Measurements from ENCODE around the gene ZNF407.
"Not testable (repeated sequence)": the region's sequence is repeated elsewhere in the genome, so short reads cannot be mapped to it uniquely, and the experiment has no call there.

ZNF407 gene

GRCh38 chr18:75100832-75101630 is 503.4 kb downstream of the ZNF407 start:
- no peaks in the 10 kb centered on the region for H3K9me3 ChIP-seq (ENCODE audit: control insufficient read depth, low read length)
- H3K4me1 ChIP-seq: no peaks in the 10 kb centered on the region
- no peak for TF ChIP-seq CTCF (IDR thresholded peaks at IDR 0.05)
- no peak overlapping the region for H2AFZ ChIP-seq
- H3K79me2 ChIP-seq: no peaks in the 10 kb centered on the region
- no peaks in the 10 kb centered on the region for H3K36me3 ChIP-seq (ENCODE audit: control insufficient read depth, insufficient read depth, low read length)
- H3K4me2 ChIP-seq (ENCODE audit: low read length): no peak overlapping the region
- H3K4me3 ChIP-seq (ENCODE audit: low read depth, low read length): no peak overlapping the region
- H3K27me3 ChIP-seq (ENCODE audit: control insufficient read depth, insufficient read depth, low read length): no peaks in the 10 kb centered on the region
- H3K27ac ChIP-seq: no peak overlapping the region
- H3K9ac ChIP-seq: no peak overlapping the region

GRCh38 chr18:75101916-75102315 is 504.2 kb downstream of the ZNF407 start:
- H3K79me2 ChIP-seq: no peaks in the 10 kb centered on the region
- H3K9me3 ChIP-seq (ENCODE audit: control insufficient read depth, low read length): no peaks in the 10 kb centered on the region
- H3K9ac ChIP-seq: no peak overlapping the region
- TF ChIP-seq CTCF (IDR thresholded peaks at IDR 0.05): no peak
- no peaks in the 10 kb centered on the region for H3K36me3 ChIP-seq (ENCODE audit: control insufficient read depth, insufficient read depth, low read length)
- no peak overlapping the region for H3K27ac ChIP-seq
- no peak overlapping the region for H2AFZ ChIP-seq
- no peaks in the 10 kb centered on the region for H3K27me3 ChIP-seq (ENCODE audit: control insufficient read depth, insufficient read depth, low read length)
- H3K4me3 ChIP-seq (ENCODE audit: low read depth, low read length): no peak overlapping the region
- no peaks in the 10 kb centered on the region for H3K4me1 ChIP-seq
- no peak overlapping the region for H3K4me2 ChIP-seq (ENCODE audit: low read length)

GRCh38 chr18:75104029-75104428 is 506.4 kb downstream of the ZNF407 start:
- not testable (repeated sequence) for H3K27ac ChIP-seq; H3K4me1 ChIP-seq; H3K9me3 ChIP-seq (ENCODE audit: control insufficient read depth, low read length); H3K4me2 ChIP-seq (ENCODE audit: low read length); H3K4me3 ChIP-seq (ENCODE audit: low read depth, low read length); H2AFZ ChIP-seq; H3K27me3 ChIP-seq (ENCODE audit: control insufficient read depth, insufficient read depth, low read length); H3K9ac ChIP-seq; H3K79me2 ChIP-seq; H3K36me3 ChIP-seq (ENCODE audit: control insufficient read depth, insufficient read depth, low read length)

GRCh38 chr18:75104483-75104882 is 506.8 kb downstream of the ZNF407 start:
- H3K4me3 ChIP-seq (ENCODE audit: low read depth, low read length): no peak overlapping the region
- no peak overlapping the region for H3K4me2 ChIP-seq (ENCODE audit: low read length)
- H3K27me3 ChIP-seq (ENCODE audit: control insufficient read depth, insufficient read depth, low read length): no peaks in the 10 kb centered on the region
- H3K9ac ChIP-seq: no peak overlapping the region
- H2AFZ ChIP-seq: no peak overlapping the region
- no peaks in the 10 kb centered on the region for H3K9me3 ChIP-seq (ENCODE audit: control insufficient read depth, low read length)
- no peak overlapping the region for H3K27ac ChIP-seq
- no peaks in the 10 kb centered on the region for H3K4me1 ChIP-seq
- no peak for TF ChIP-seq CTCF (IDR thresholded peaks at IDR 0.05)
- no peaks in the 10 kb centered on the region for H3K79me2 ChIP-seq
- H3K36me3 ChIP-seq (ENCODE audit: control insufficient read depth, insufficient read depth, low read length): no peaks in the 10 kb centered on the region

GRCh38 chr18:75105551-75106254 is 508.0 kb downstream of the ZNF407 start:
- no peak overlapping the region for H3K27ac ChIP-seq
- H3K27me3 ChIP-seq (ENCODE audit: control insufficient read depth, insufficient read depth, low read length): no peaks in the 10 kb centered on the region
- H3K79me2 ChIP-seq: no peaks in the 10 kb centered on the region
- no peak overlapping the region for H2AFZ ChIP-seq
- no peak overlapping the region for H3K4me3 ChIP-seq (ENCODE audit: low read depth, low read length)
- no peak overlapping the region for H3K9ac ChIP-seq
- no peaks in the 10 kb centered on the region for H3K4me1 ChIP-seq
- H3K36me3 ChIP-seq (ENCODE audit: control insufficient read depth, insufficient read depth, low read length): no peaks in the 10 kb centered on the region
- H3K9me3 ChIP-seq (ENCODE audit: control insufficient read depth, low read length): no peaks in the 10 kb centered on the region
- no peak for TF ChIP-seq CTCF (IDR thresholded peaks at IDR 0.05)
- H3K4me2 ChIP-seq (ENCODE audit: low read length): no peak overlapping the region

All from parathyroid adenoma (tissue), 2 donors.